AML-193 (cell line): ENCODE measurements around the gene MED13.
"Not testable (repeated sequence)": the region's sequence is repeated elsewhere in the genome, so short reads cannot be mapped to it uniquely, and the experiment has no call there.

Experiments
- DNase-seq, 2 experiments: peaks; one replicate each; lab custom pipeline; 2025; lab: John Stamatoyannopoulos, UW

MED13 gene

GRCh38 chr17:61903251-61903650, 161.8 kb downstream of the MED13 start:
- no peak for DNase-seq

GRCh38 chr17:61897548-61898180, 167.4 kb downstream of the MED13 start:
- no peak for DNase-seq

- no peak for DNase-seq
Observed at GRCh38 chr17:61895391-61895790, 169.7 kb downstream of the MED13 start.

- not testable (repeated sequence) for DNase-seq
Observed at GRCh38 chr17:61894310-61894709, 170.8 kb downstream of the MED13 start.
